ACC112 (cell line): ENCODE results near the gene ZNF407.

Source experiments
- H2AFZ ChIP-seq: fragments of 200-600 bp; sonication (generic); one replicate; pipeline ENCODE4 v1.6.0; 2017; ENCODE audit warnings: antibody characterized with exemption, low read length; ENCODE audit not compliant: unreplicated experiment
- H3K27ac ChIP-seq: fragments of 200-600 bp; sonication (generic); 2 replicates; pipeline ENCODE4 v1.5.1; 2014; ENCODE audit warnings: low read depth, mild to moderate bottlenecking, antibody characterized with exemption, low read length, moderate library complexity
- H3K27me3 ChIP-seq: fragments of 200-600 bp; sonication (generic); 2 replicates; pipeline ENCODE4 v1.6.1; 2014; ENCODE audit warnings: mild to moderate bottlenecking, antibody characterized with exemption, low read length, moderate library complexity, mixed read lengths; ENCODE audit not compliant: insufficient read depth
- H3K36me3 ChIP-seq: fragments of 200-600 bp; sonication (generic); 2 replicates; pipeline ENCODE4 v1.6.1; 2016; ENCODE audit warnings: mild to moderate bottlenecking, antibody characterized with exemption, low read length, moderate library complexity, mixed read lengths; ENCODE audit not compliant: insufficient read depth
- H3K4me1 ChIP-seq: fragments of 200-600 bp; sonication (generic); one replicate; pipeline ENCODE4 v1.6.1; 2016; ENCODE audit warnings: low read length, mixed read lengths; ENCODE audit not compliant: insufficient read depth, unreplicated experiment, control insufficient read depth
- H3K4me3 ChIP-seq: fragments of 200-600 bp; sonication (generic); 2 replicates; pipeline ENCODE4 v1.5.1; 2014; ENCODE audit warnings: mild to moderate bottlenecking, low read depth, low read length
- H3K79me2 ChIP-seq: fragments of 200-600 bp; sonication (generic); one replicate; pipeline ENCODE4 v1.6.0; 2016; ENCODE audit warnings: low read length; ENCODE audit not compliant: control insufficient read depth, unreplicated experiment, insufficient read depth

Gene ZNF407

DNA sequence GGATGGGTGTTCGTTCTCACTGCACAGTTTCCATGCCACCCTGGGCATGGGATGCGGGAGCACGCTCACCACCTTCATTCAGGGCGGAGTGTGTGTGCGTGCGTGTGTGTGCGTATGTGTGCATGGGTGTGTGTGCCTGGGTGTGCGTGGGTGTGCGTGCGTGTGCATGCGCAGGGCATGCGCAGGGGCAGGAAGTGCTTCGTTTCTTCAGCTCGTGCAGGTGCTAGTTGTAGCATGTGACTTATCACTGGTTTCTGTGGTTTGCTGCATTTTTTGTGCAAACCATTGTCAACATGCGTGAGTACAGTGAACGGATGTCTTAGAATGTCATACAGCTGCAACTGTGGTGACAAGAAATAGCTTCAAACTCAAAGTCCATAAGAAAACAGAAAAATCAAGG lies 431.8 kb downstream of the ZNF407 start:
- Histone ChIP-seq H3K79me2 (no peaks in the 10 kb centered on the region), H3K36me3 (no peaks in the 10 kb centered on the region), H2AFZ (no peak overlapping the region), H3K27ac (no peak overlapping the region), H3K4me3 (no peak overlapping the region), H3K27me3 (no peaks in the 10 kb centered on the region), H3K4me1 (no peaks in the 10 kb centered on the region)

DNA sequence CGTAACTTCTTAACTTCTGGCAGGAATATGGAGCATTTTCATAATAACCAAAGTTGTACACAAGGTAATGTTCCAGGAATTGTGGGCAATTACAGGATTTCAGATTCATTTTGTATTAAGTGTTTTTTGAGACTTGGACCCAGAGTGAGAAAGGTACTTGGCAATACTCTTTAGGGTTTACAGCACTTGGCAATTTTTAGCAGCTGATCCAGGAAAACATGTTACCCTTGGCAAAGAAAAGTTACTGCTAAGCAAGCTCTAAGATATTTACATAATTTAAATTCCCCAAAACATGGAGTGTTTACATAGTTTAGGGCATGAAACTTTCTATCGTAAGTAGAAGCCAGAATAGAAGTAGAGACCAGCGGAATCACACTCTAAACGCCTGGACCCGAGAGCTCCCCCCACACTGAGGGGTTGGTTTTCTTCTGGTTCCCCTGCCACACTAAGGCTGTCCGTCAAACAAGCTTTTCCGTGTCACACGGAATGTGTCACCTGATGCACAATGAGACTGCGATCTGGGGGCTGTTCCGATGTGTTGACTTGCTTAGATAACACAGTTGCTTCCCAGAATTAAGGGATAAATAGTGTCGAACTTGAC lies 434.1 kb downstream of the ZNF407 start:
- no peaks in the 10 kb centered on the region for H3K79me2 ChIP-seq
- H3K27ac ChIP-seq = no peak overlapping the region
- H3K4me1 ChIP-seq = no peaks in the 10 kb centered on the region
- no peaks in the 10 kb centered on the region for H3K27me3 ChIP-seq
- no peaks in the 10 kb centered on the region for H3K36me3 ChIP-seq
- H2AFZ ChIP-seq = no peak overlapping the region
- no peak overlapping the region for H3K4me3 ChIP-seq

DNA sequence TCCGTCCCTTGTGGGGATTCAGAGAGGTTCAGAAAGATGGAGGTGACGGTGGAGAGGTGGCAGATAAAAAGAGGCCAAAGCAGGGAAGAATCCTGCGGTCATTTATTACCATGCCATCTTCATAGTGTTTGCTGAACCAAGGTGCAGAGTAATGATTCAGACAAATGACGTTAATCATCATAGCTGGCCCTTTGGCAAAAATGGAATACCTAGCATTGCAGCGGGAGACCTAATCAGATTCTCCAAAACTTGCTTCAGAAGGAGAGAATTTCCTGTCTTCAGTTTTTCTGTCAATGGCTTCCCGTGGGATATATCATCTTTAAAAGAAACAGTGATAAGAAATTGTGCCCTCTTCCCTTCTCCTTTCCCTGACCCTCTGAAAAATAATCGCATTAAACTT lies 435.8 kb downstream of the ZNF407 start:
- H3K4me3 ChIP-seq = no peak overlapping the region
- no peak overlapping the region for H2AFZ ChIP-seq
- no peaks in the 10 kb centered on the region for H3K4me1 ChIP-seq
- H3K36me3 ChIP-seq = no peaks in the 10 kb centered on the region
- no peaks in the 10 kb centered on the region for H3K79me2 ChIP-seq
- no peak overlapping the region for H3K27ac ChIP-seq
- no peaks in the 10 kb centered on the region for H3K27me3 ChIP-seq

DNA sequence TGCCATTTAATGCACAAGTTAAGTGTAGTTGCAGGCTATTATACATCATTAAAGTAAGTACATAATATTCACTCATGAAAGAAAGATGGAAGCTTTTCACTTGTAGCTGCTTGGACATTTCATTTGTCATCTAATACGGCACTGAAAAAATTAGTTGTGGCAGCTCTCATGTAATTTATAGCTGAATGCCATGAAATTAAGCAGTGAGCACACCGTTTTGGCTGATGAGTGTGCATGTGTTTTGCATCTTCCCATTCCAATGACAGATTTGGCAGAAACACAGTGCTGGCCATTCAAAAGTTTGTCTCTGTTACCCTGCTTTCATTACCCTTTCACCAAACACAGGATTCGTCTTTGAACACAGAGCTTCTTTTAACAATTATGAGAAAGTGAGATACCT lies 437.3 kb downstream of the ZNF407 start:
- H3K27me3 ChIP-seq = no peaks in the 10 kb centered on the region
- H2AFZ ChIP-seq = no peak overlapping the region

DNA sequence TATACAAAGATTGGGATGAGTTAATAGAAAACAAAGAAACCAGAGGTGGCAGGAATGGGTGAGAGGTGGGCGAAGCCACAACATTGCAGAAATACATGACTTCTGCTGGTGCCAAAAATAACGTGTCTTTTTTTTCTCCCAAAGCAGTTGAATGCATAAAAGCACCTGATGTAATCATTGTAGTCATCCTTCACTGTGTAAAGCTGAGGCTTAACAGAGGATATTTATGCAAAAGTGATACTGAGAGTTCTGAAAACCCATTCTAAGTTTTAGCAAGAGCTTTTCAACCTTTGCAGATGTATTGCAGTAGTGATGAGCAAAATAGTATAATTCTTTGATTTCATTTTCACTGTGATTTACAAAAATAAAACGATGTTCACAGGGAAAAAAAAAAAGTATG lies 438.3 kb downstream of the ZNF407 start:
- no peaks in the 10 kb centered on the region for H3K4me1 ChIP-seq
- no peaks in the 10 kb centered on the region for H3K27me3 ChIP-seq
- no peaks in the 10 kb centered on the region for H3K79me2 ChIP-seq
- H3K4me3 ChIP-seq = no peak overlapping the region
- H2AFZ ChIP-seq = no peak overlapping the region
- no peak overlapping the region for H3K27ac ChIP-seq
- no peaks in the 10 kb centered on the region for H3K36me3 ChIP-seq

More for the DNA sequence above, 437.3 kb downstream of the ZNF407 start:
- no peak overlapping the region for H3K27ac ChIP-seq
- H3K36me3 ChIP-seq = no peaks in the 10 kb centered on the region
- H3K4me3 ChIP-seq = no peak overlapping the region
- no peaks in the 10 kb centered on the region for H3K4me1 ChIP-seq
- no peaks in the 10 kb centered on the region for H3K79me2 ChIP-seq

DNA sequence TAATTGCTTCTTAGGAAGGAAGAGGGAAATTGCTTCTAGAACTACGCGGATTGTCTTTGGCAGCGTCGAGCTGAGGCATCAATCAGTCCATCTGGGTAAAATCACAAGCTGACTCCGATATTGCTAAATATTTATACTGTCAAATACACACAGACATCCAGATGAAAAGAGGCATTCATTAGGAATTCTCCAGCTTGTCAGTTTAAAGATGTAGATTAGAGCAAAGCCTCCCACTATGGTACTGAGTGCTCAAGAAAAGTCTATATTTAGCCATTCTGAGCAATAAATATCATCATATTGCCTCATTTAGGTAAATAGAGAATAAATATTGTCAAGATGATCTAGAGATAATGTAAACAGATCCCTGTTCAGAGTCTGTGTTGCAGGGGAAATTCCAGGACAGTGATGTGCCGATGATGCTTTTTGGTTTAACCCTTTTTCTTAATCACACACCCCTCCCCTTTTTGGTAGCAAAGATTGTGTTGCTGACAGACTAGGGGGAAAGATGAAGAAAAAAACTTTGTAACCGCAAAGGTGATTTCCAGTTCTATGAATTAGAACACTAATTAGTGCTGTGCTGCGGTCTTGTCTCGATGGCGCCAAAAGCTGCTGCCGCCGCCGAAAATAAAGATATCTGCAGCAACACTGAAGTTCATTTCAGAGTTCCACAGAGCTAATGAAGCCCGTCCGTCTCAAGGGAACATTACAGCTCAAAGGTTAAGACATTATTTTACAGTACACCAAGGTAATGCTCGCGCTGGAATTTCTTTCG lies 439.4 kb downstream of the ZNF407 start:
- no peak overlapping the region for H2AFZ ChIP-seq
- H3K4me3 ChIP-seq = no peak overlapping the region
- H3K79me2 ChIP-seq = no peaks in the 10 kb centered on the region
- no peaks in the 10 kb centered on the region for H3K27me3 ChIP-seq
- no peak overlapping the region for H3K27ac ChIP-seq
- H3K36me3 ChIP-seq = no peaks in the 10 kb centered on the region
- H3K4me1 ChIP-seq = no peaks in the 10 kb centered on the region

DNA sequence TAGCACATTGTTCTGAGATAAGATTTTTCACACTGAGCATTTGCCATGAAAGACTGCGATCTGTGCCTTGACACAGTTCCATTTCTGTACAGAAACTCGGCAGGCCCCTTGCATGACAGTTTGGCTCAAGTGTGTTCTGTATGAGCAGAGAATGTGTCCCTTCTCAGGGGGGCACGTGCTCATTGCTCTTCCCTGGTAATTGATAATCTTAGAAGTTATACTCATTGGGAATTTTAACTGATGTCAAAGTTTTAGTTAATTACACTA lies 440.0 kb downstream of the ZNF407 start:
- H3K27me3 ChIP-seq = no peaks in the 10 kb centered on the region
- no peak overlapping the region for H2AFZ ChIP-seq
- no peaks in the 10 kb centered on the region for H3K36me3 ChIP-seq
- H3K4me1 ChIP-seq = no peaks in the 10 kb centered on the region
- no peaks in the 10 kb centered on the region for H3K79me2 ChIP-seq
- no peak overlapping the region for H3K27ac ChIP-seq
- no peak overlapping the region for H3K4me3 ChIP-seq

DNA sequence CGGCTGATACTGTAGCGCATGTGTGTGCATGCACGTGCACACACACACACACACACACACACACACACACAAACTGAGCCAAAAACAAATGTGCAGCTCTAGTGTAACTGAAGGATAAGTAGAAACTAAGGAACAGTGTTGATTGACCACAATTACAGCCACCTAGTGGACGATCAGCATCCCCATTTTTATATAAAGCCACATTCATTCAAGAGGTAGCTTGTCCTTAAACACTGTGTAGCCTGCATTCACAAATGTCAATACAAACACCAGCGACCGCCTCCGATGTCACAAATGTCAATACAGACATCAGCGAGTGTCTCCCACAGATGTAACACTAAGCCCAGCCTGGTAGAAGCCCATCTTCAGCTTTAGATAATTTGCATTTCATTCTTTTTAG lies 443.9 kb downstream of the ZNF407 start:
- H3K27me3 ChIP-seq = no peaks in the 10 kb centered on the region
- no peaks in the 10 kb centered on the region for H3K36me3 ChIP-seq
- no peak overlapping the region for H3K27ac ChIP-seq
- no peaks in the 10 kb centered on the region for H3K79me2 ChIP-seq
- no peak overlapping the region for H2AFZ ChIP-seq
- H3K4me3 ChIP-seq = no peak overlapping the region
- H3K4me1 ChIP-seq = no peaks in the 10 kb centered on the region

DNA sequence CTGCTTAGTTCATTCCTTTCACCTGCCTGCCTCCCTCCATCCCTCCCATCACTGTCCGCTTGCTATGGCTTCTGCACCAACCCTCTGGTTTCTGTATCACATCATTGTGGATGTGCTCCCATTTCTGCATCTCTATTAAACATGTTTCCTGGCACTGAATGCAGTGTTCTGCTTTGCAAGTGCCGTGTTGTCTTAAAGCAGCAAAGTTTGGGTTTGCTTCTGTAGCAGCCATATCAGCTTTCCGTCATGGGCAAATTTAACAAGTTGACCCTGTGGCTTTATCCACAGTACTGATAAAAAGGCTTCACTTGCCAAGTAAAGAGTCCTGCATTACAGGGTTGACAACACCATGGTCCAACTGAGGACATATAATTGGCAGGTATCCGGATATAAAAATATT lies 445.8 kb downstream of the ZNF407 start:
- Histone ChIP-seq H2AFZ (no peak overlapping the region), H3K79me2 (no peaks in the 10 kb centered on the region), H3K27ac (no peak overlapping the region), H3K4me3 (no peak overlapping the region), H3K27me3 (no peaks in the 10 kb centered on the region), H3K4me1 (no peaks in the 10 kb centered on the region), H3K36me3 (no peaks in the 10 kb centered on the region)

DNA sequence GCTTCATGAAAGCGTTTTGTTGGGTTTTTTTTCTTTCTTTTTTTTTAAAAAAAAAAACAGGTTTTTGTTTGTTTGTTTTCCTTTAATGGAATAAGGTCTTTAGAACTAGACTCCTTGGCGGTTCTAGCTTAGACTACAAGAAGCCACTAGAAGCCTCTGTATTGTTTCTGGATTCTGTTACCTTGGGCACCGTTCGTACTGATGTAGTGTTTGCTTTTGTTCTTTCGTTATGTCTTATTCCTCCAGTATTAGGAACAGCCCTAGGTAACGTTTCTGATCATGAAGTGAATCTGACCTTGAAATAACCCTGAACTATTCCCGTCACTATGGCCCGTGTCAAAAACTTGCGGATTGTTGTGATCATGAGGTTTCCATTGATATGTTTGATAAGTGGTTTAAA lies 446.6 kb downstream of the ZNF407 start:
- Histone ChIP-seq H3K27ac (no peak overlapping the region), H3K79me2 (no peaks in the 10 kb centered on the region), H3K36me3 (no peaks in the 10 kb centered on the region), H2AFZ (no peak overlapping the region), H3K4me1 (no peaks in the 10 kb centered on the region), H3K4me3 (no peak overlapping the region), H3K27me3 (no peaks in the 10 kb centered on the region)

DNA sequence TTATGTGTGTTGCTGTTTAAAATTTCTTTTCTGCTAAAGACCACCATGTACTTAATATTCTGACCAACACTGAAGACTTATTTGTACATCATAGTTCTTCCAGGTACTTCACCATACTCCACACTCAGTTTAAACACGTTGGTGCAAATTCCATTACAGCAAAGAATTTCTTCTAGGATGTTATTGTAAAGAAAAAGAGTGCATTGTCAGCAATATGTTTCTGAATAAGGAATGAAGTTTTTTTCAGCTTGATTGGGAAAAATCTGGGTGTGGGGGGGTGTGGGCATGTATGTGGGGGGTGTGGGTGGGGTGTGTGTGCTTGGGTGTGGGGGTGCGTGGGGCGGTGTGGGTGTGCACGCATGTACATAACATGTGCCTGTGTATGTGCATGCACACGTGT lies 447.1 kb downstream of the ZNF407 start:
- Histone ChIP-seq H2AFZ (no peak overlapping the region), H3K27me3 (no peaks in the 10 kb centered on the region), H3K36me3 (no peaks in the 10 kb centered on the region), H3K79me2 (no peaks in the 10 kb centered on the region), H3K27ac (no peak overlapping the region), H3K4me1 (no peaks in the 10 kb centered on the region), H3K4me3 (no peak overlapping the region)
